Activated CD4-positive, alpha-beta memory T cell treated with anti-CD3 and anti-CD28 coated beads for 36 hours (primary cell): ENCODE data around the gene ARID1B. TPM values are rescaled to one million over a fixed set of nuclear protein-coding genes. Genes with fewer than 3 reads are reported as not detected.

Source experiments
- CTCF ChIA-PET: fragments of 350-600 bp; sonication (Branson Sonifier 250); formaldehyde crosslinking; loops from one replicate; lab custom pipeline; 2021; ENCODE audit warnings: antibody characterized with exemption, inconsistent platforms; lab: Charles Lee
- POLR2A ChIA-PET: fragments of 350-600 bp; sonication (Branson Sonifier 250); formaldehyde crosslinking; loops from one replicate; lab custom pipeline; 2021; ENCODE audit warnings: antibody characterized with exemption; lab: Charles Lee
- DNase-seq: peaks from one replicate; pipeline ENCODE4 v3.0.0-alpha.2; 2020
- H3K27ac Mint-ChIP-seq: one replicate; pipeline ENCODE4 v1.8.0; 2021; ENCODE audit warnings: mixed read lengths
- H3K27me3 Mint-ChIP-seq: one replicate; pipeline ENCODE4 v1.8.0; 2021; ENCODE audit warnings: mixed read lengths
- H3K36me3 Mint-ChIP-seq: one replicate; pipeline ENCODE4 v1.8.0; 2021; ENCODE audit warnings: mixed read lengths
- H3K4me1 Mint-ChIP-seq: one replicate; pipeline ENCODE4 v1.8.0; 2021; ENCODE audit warnings: low read depth, mixed read lengths
- H3K4me3 Mint-ChIP-seq: one replicate; pipeline ENCODE4 v1.8.0; 2021; ENCODE audit warnings: mild to moderate bottlenecking, mixed read lengths
- H3K9me3 Mint-ChIP-seq: one replicate; pipeline ENCODE4 v1.8.0; 2021; ENCODE audit warnings: mixed read lengths
- intact Hi-C: fragments of 100-400 bp; cut with micrococcal nuclease; formaldehyde crosslinking; loops from one replicate; pipeline ENCODE4 v1.15.1; 2023
- total RNA-seq, 2 experiments: library from RNA; stranded (reverse); gene quantifications; one replicate each; pipeline ENCODE4 v1.2.3, GENCODE V29; 2021

Gene ARID1B
- total RNA-seq, 2 experiments from 2014 or later, result 39.0 to 41.5 TPM

- Mint-ChIP-seq H3K4me1 (peaks cover 60% of the 10 kb centered on the region), H3K4me3 (no peak overlapping the region), H3K9me3 (no peaks in the 10 kb centered on the region), H3K27me3 (no peaks in the 10 kb centered on the region), H3K36me3 (no peaks in the 10 kb centered on the region), H3K27ac (peak overlapping the region; percentile 42)
- ChIA-PET POLR2A (interaction anchor here (0.6 kb wide), 1 partner anchor 205 kb away, joined by 3 read pairs; no protein-coding TSS in a partner anchor), CTCF (no interaction called here)
- intact Hi-C loops, result no loop called here
- DNase-seq, result no peak
These were observed 286.2 kb downstream of the ARID1B start for GRCh38 chr6:157063176-157063905.

- no peak for DNase-seq
- H3K9me3 Mint-ChIP-seq, result no peaks in the 10 kb centered on the region
- no peaks in the 10 kb centered on the region for H3K36me3 Mint-ChIP-seq
- ChIA-PET CTCF (no interaction called here), POLR2A (no interaction called here)
- no peaks in the 10 kb centered on the region for H3K27me3 Mint-ChIP-seq
- H3K4me3 Mint-ChIP-seq, result no peak overlapping the region
- H3K27ac Mint-ChIP-seq, result peak overlapping the region; percentile 42
- H3K4me1 Mint-ChIP-seq, result peaks cover 62% of the 10 kb centered on the region
- intact Hi-C loops, result no loop called here
These were observed 286.7 kb downstream of the ARID1B start for GRCh38 chr6:157063923-157064322.

- no peak for DNase-seq
- Mint-ChIP-seq H3K9me3 (no peaks in the 10 kb centered on the region), H3K4me3 (no peak overlapping the region), H3K27me3 (no peaks in the 10 kb centered on the region), H3K27ac (no peak overlapping the region), H3K4me1 (peaks cover 61% of the 10 kb centered on the region), H3K36me3 (no peaks in the 10 kb centered on the region)
- POLR2A ChIA-PET, result no interaction called here
- intact Hi-C loops, result no loop called here
- CTCF ChIA-PET, result no interaction called here
These were observed 287.3 kb downstream of the ARID1B start for GRCh38 chr6:157064502-157064901.

- no peaks in the 10 kb centered on the region for H3K27me3 Mint-ChIP-seq
- POLR2A ChIA-PET, result no interaction called here
- DNase-seq, result no peak
These were observed 288.2 kb downstream of the ARID1B start for GRCh38 chr6:157065366-157065765.

GRCh38 chr6:157066781-157067491, 289.8 kb downstream of the ARID1B start:
- peak; percentile 24 for DNase-seq
- Mint-ChIP-seq H3K36me3 (no peaks in the 10 kb centered on the region), H3K27me3 (no peaks in the 10 kb centered on the region), H3K9me3 (no peaks in the 10 kb centered on the region), H3K27ac (no peak overlapping the region), H3K4me3 (no peak overlapping the region), H3K4me1 (peaks cover 61% of the 10 kb centered on the region)
- CTCF ChIA-PET, result interaction anchor here (1.7 kb wide), 1 partner anchor 11 kb away, joined by 7 read pairs; no protein-coding TSS in a partner anchor
- intact Hi-C loops, result loop anchor here (5.0 kb wide), 2 partner anchors 35 to 90 kb away; no protein-coding TSS in a partner anchor
- POLR2A ChIA-PET, result interaction anchor here (0.9 to 1.9 kb wide), 3 partner anchors 12 to 47 kb away, joined by 4 to 6 read pairs (median 4); no protein-coding TSS in a partner anchor

More at GRCh38 chr6:157065366-157065765, 288.2 kb downstream of the ARID1B start:
- Mint-ChIP-seq H3K36me3 (no peaks in the 10 kb centered on the region), H3K9me3 (no peaks in the 10 kb centered on the region), H3K27ac (no peak overlapping the region), H3K4me3 (no peak overlapping the region), H3K4me1 (peaks cover 63% of the 10 kb centered on the region)
- CTCF ChIA-PET, result no interaction called here
- intact Hi-C loops, result loop anchor here (5.0 kb wide), 2 partner anchors 33 to 88 kb away; no protein-coding TSS in a partner anchor

- Mint-ChIP-seq H3K27me3 (no peaks in the 10 kb centered on the region), H3K9me3 (no peaks in the 10 kb centered on the region), H3K36me3 (no peaks in the 10 kb centered on the region), H3K4me3 (no peak overlapping the region), H3K27ac (no peak overlapping the region), H3K4me1 (peaks cover 56% of the 10 kb centered on the region)
- CTCF ChIA-PET, result interaction anchor here (0.5 to 1.7 kb wide), 2 partner anchors 12 to 1130 kb away, joined by 3 to 7 read pairs; no protein-coding TSS in a partner anchor
- POLR2A ChIA-PET, result interaction anchor here (0.9 to 1.9 kb wide), 3 partner anchors 13 to 47 kb away, joined by 4 to 6 read pairs (median 4); no protein-coding TSS in a partner anchor
- intact Hi-C loops, result loop anchor here (5.0 kb wide), 2 partner anchors 35 to 90 kb away; no protein-coding TSS in a partner anchor
- no peak for DNase-seq
These were observed 290.3 kb downstream of the ARID1B start for GRCh38 chr6:157067507-157067906.

- Mint-ChIP-seq H3K36me3 (no peaks in the 10 kb centered on the region), H3K9me3 (no peaks in the 10 kb centered on the region), H3K4me3 (peak overlapping the region; percentile 18), H3K4me1 (peaks cover 47% of the 10 kb centered on the region), H3K27me3 (no peaks in the 10 kb centered on the region), H3K27ac (peak overlapping the region; percentile 49)
- no peak for DNase-seq
- intact Hi-C loops, result loop anchor here (1.0 to 5.0 kb wide), 7 partner anchors 7 to 212 kb away; no protein-coding TSS in a partner anchor
- ChIA-PET POLR2A (interaction anchor here (0.5 to 1.9 kb wide), 6 partner anchors 14 to 378 kb away, joined by 3 to 20 read pairs (median 4); no protein-coding TSS in a partner anchor), CTCF (interaction anchor here (1.0 to 2.4 kb wide), 5 partner anchors 13 to 39 kb away, joined by 3 to 7 read pairs (median 7); no protein-coding TSS in a partner anchor)
These were observed 291.6 kb downstream of the ARID1B start for GRCh38 chr6:157068691-157069324.

- no peaks in the 10 kb centered on the region for H3K36me3 Mint-ChIP-seq
- H3K4me3 Mint-ChIP-seq, result no peak overlapping the region
- peaks cover 45% of the 10 kb centered on the region for H3K4me1 Mint-ChIP-seq
- ChIA-PET POLR2A (interaction anchor here (0.5 to 1.5 kb wide), 4 partner anchors 14 to 379 kb away, joined by 3 to 20 read pairs (median 4); no protein-coding TSS in a partner anchor), CTCF (interaction anchor here (0.8 to 2.4 kb wide), 4 partner anchors 18 to 74 kb away, joined by 3 to 7 read pairs (median 5); no protein-coding TSS in a partner anchor)
- no peak overlapping the region for H3K27ac Mint-ChIP-seq
- DNase-seq, result no peak
- intact Hi-C loops, result loop anchor here (1.0 to 5.0 kb wide), 4 partner anchors 31 to 212 kb away; no protein-coding TSS in a partner anchor
- no peaks in the 10 kb centered on the region for H3K9me3 Mint-ChIP-seq
- H3K27me3 Mint-ChIP-seq, result no peaks in the 10 kb centered on the region
These were observed 292.4 kb downstream of the ARID1B start for GRCh38 chr6:157069585-157069984.

GRCh38 chr6:157070403-157071107, 293.4 kb downstream of the ARID1B start:
- ChIA-PET POLR2A (no interaction called here), CTCF (interaction anchor here (0.6 to 2.4 kb wide), 3 partner anchors 25 to 73 kb away, joined by 3 to 7 read pairs (median 3); no protein-coding TSS in a partner anchor)
- intact Hi-C loops, result no loop called here
- no peak overlapping the region for H3K4me3 Mint-ChIP-seq
- H3K36me3 Mint-ChIP-seq, result no peaks in the 10 kb centered on the region
- H3K9me3 Mint-ChIP-seq, result no peaks in the 10 kb centered on the region
- no peak overlapping the region for H3K27ac Mint-ChIP-seq
- no peaks in the 10 kb centered on the region for H3K27me3 Mint-ChIP-seq
- H3K4me1 Mint-ChIP-seq, result peaks cover 51% of the 10 kb centered on the region
- DNase-seq, result no peak

- CTCF ChIA-PET, result interaction anchor here (0.8 kb wide), 1 partner anchor 17 kb away, joined by 3 read pairs; no protein-coding TSS in a partner anchor
- no peaks in the 10 kb centered on the region for H3K27me3 Mint-ChIP-seq
- H3K4me1 Mint-ChIP-seq, result peaks cover 53% of the 10 kb centered on the region
- POLR2A ChIA-PET, result no interaction called here
- no peak overlapping the region for H3K4me3 Mint-ChIP-seq
- no peaks in the 10 kb centered on the region for H3K36me3 Mint-ChIP-seq
- intact Hi-C loops, result no loop called here
- no peak for DNase-seq
- no peak overlapping the region for H3K27ac Mint-ChIP-seq
- H3K9me3 Mint-ChIP-seq, result no peaks in the 10 kb centered on the region
These were observed 294.9 kb downstream of the ARID1B start for GRCh38 chr6:157072128-157072527.

GRCh38 chr6:157073596-157073995, 296.4 kb downstream of the ARID1B start:
- no peaks in the 10 kb centered on the region for H3K27me3 Mint-ChIP-seq
- H3K4me3 Mint-ChIP-seq, result no peak overlapping the region
- peaks cover 45% of the 10 kb centered on the region for H3K4me1 Mint-ChIP-seq
- no peak overlapping the region for H3K27ac Mint-ChIP-seq
- no peak for DNase-seq
- H3K36me3 Mint-ChIP-seq, result peaks cover 3% of the 10 kb centered on the region
- intact Hi-C loops, result no loop called here
- ChIA-PET POLR2A (no interaction called here), CTCF (no interaction called here)
- no peaks in the 10 kb centered on the region for H3K9me3 Mint-ChIP-seq
